HCT116 (cell line): Measurements from ENCODE around the gene CD59. TPM values are rescaled to one million over a fixed set of nuclear protein-coding genes. Genes with fewer than 3 reads are reported as not detected.

Experiments
- ATAC-seq: fragments of 200-7000 bp; cut with Tn5 transposase; 2 replicates; pipeline ENCODE4 v1.9.1; 2020; ENCODE audit warnings: mild to moderate bottlenecking, moderate library complexity
- BruUV-seq: library from RNA; stranded (reverse); fragments of 400-500 nt; replicated peaks from 2 replicates; lab custom pipeline; 2021; lab: Mats Ljungman, UMichigan
- CTCF ChIA-PET: fragments of 300-600 bp; sonication (Branson Sonifier 250); formaldehyde crosslinking; loops from one replicate; lab custom pipeline; 2021; ENCODE audit warnings: antibody characterized with exemption; lab: Charles Lee
- POLR2A ChIA-PET: fragments of 300-600, 350-600 bp; sonication (Branson Sonifier 250); formaldehyde crosslinking; loops from one replicate; lab custom pipeline; 2021; ENCODE audit warnings: antibody characterized with exemption; lab: Charles Lee
- RAD21 ChIA-PET, 2 experiments: fragments of 300-600 bp; sonication (Branson Sonifier 250); formaldehyde crosslinking; loops; one replicate each; lab custom pipeline; 2023; ENCODE audit warnings: low total read pairs in 2 of 2; ENCODE audit not compliant: uncharacterized antibody in 2 of 2, unreplicated experiment in 2 of 2, low non-redundant PET in 1 of 2; lab: Charles Lee
- DNase-seq: peaks from one replicate; pipeline ENCODE4 v3.0.0-alpha.2; 2010; ENCODE audit warnings: low read depth, low spot score
- H2AFZ ChIP-seq: fragments of 200-600 bp; shearing (Covaris generic), sonication (generic); 2 replicates; pipeline ENCODE4 v1.6.1; 2017; ENCODE audit warnings: low read depth, mixed run types, mixed read lengths, antibody characterized with exemption, low read length; ENCODE audit not compliant: poor library complexity, severe bottlenecking
- H3K27ac ChIP-seq: 2 replicates; pipeline ENCODE4 v1.5.1; 2012; ENCODE audit warnings: low read depth, low read length
- H3K27me3 ChIP-seq: fragments of 200-600 bp; sonication (generic); 2 replicates; pipeline ENCODE4 v1.6.1; 2016; ENCODE audit warnings: mixed run types, low read length, mixed read lengths; ENCODE audit not compliant: insufficient read depth
- H3K36me3 ChIP-seq, 2 experiments: fragments of 200-500 bp in 1 of 2; fragments of 200-600 bp in 1 of 2; sonication (Bioruptor generic) in 1 of 2; sonication (generic) in 1 of 2; 2 replicates each; pipeline versions ENCODE4 v1.5.1 to v1.6.1; 2014 to 2016; ENCODE audit warnings: low read length in 2 of 2, inconsistent platforms in 1 of 2, mixed read lengths in 1 of 2, mixed run types in 1 of 2; ENCODE audit not compliant: insufficient read depth in 2 of 2, control insufficient read depth in 1 of 2
- H3K4me1 ChIP-seq, 2 experiments: fragments of 200-600 bp in 1 of 2; sonication (generic) in 1 of 2; 2 replicates each; pipeline versions ENCODE4 v1.5.1 to v1.6.1; 2012 to 2017; ENCODE audit warnings: low read length in 2 of 2, inconsistent platforms in 1 of 2, mild to moderate bottlenecking in 1 of 2, mixed read lengths in 1 of 2, mixed run types in 1 of 2, moderate library complexity in 1 of 2; ENCODE audit not compliant: insufficient read depth in 2 of 2, control insufficient read depth in 1 of 2
- H3K4me2 ChIP-seq: fragments of 200-600 bp; sonication (generic); 2 replicates; pipeline ENCODE4 v1.6.1; 2017; ENCODE audit warnings: mixed run types, low read length, mixed read lengths
- H3K4me3 ChIP-seq, 2 experiments: fragments of 200-600 bp in 1 of 2; sonication (generic) in 1 of 2; replicated peaks in 1 of 2; 2 replicates each; pipeline ENCODE4 v1.5.1; 2011 to 2016; ENCODE audit warnings: low read length in 2 of 2, control low read depth in 1 of 2, low read depth in 1 of 2, mild to moderate bottlenecking in 1 of 2, mixed read lengths in 1 of 2, mixed run types in 1 of 2
- H3K79me2 ChIP-seq: fragments of 200-600 bp; sonication (generic); 2 replicates; pipeline ENCODE4 v1.6.1; 2017; ENCODE audit warnings: mild to moderate bottlenecking, mixed run types, low read length, moderate library complexity, mixed read lengths; ENCODE audit not compliant: insufficient read depth
- H3K9ac ChIP-seq: fragments of 200-600 bp; sonication (generic); 2 replicates; pipeline ENCODE4 v1.6.1; 2016; ENCODE audit warnings: low read length, mixed read lengths
- H3K9me2 ChIP-seq: fragments of 200-600 bp; sonication (generic), shearing (Covaris generic); 2 replicates; pipeline ENCODE4 v1.6.1; 2017; ENCODE audit warnings: mixed run types, mild to moderate bottlenecking, moderate library complexity; ENCODE audit not compliant: insufficient read depth
- H3K9me3 ChIP-seq, 2 experiments: fragments of 200-500 bp in 1 of 2; fragments of 200-600 bp in 1 of 2; sonication (Bioruptor generic) in 1 of 2; sonication (generic) in 1 of 2; 2 replicates each; pipeline ENCODE4 v1.6.1; 2014 to 2017; ENCODE audit warnings: low read length in 2 of 2, mixed read lengths in 2 of 2, inconsistent platforms in 1 of 2, low read depth in 1 of 2, mild to moderate bottlenecking in 1 of 2, mixed run types in 1 of 2, moderate library complexity in 1 of 2; ENCODE audit not compliant: control insufficient read depth in 1 of 2, insufficient read depth in 1 of 2
- H4K20me1 ChIP-seq: fragments of 200-600 bp; sonication (generic), shearing (Covaris generic); 2 replicates; pipeline ENCODE4 v1.6.1; 2017; ENCODE audit warnings: mixed run types, mild to moderate bottlenecking, moderate library complexity; ENCODE audit not compliant: insufficient read depth
- CBX3 ChIP-seq: IDR thresholded peaks from 2 replicates; pipeline ENCODE4 v1.6.1; 2012; ENCODE audit warnings: low read depth
- CEBPB ChIP-seq: IDR thresholded peaks from 2 replicates; pipeline ENCODE4 v1.6.1; 2012; ENCODE audit warnings: low read depth
- EGR1 ChIP-seq: IDR thresholded peaks from 2 replicates; pipeline ENCODE4 v1.6.1; 2012; ENCODE audit warnings: low read depth
- ELF1 ChIP-seq: IDR thresholded peaks from 2 replicates; pipeline ENCODE4 v1.6.1; 2012; ENCODE audit warnings: low read depth, borderline replicate concordance
- EZH2 ChIP-seq: fragments of 200-600 bp; sonication (generic); IDR thresholded peaks from 2 replicates; pipeline ENCODE4 v1.6.1; 2017; ENCODE audit warnings: antibody characterized with exemption, mixed run types
- EZH2phosphoT487 ChIP-seq: fragments of 200-600 bp; IDR thresholded peaks from 2 replicates; pipeline ENCODE4 v1.6.1; 2018; ENCODE audit warnings: antibody characterized with exemption, borderline replicate concordance
- JUND ChIP-seq: IDR thresholded peaks from 2 replicates; pipeline ENCODE4 v1.6.1; 2012
- MAX ChIP-seq: IDR thresholded peaks from 2 replicates; pipeline ENCODE4 v1.6.1; 2012
- POLR2A ChIP-seq: IDR thresholded peaks from 2 replicates; pipeline ENCODE4 v1.7.0; 2011; ENCODE audit warnings: borderline replicate concordance; ENCODE audit not compliant: insufficient read depth, insufficient read length; ENCODE audit errors: extremely low read depth
- RAD21 ChIP-seq: IDR thresholded peaks from 2 replicates; pipeline ENCODE4 v1.6.1; 2012; ENCODE audit warnings: low read depth, mild to moderate bottlenecking
- SIN3A ChIP-seq: IDR thresholded peaks from 2 replicates; pipeline ENCODE4 v1.6.1; 2012; ENCODE audit warnings: low read depth
- SRF ChIP-seq: IDR thresholded peaks from 2 replicates; pipeline ENCODE4 v1.6.1; 2012; ENCODE audit warnings: low read depth
- TCF7L2 ChIP-seq: IDR thresholded peaks from 2 replicates; pipeline ENCODE4 v1.7.0; 2011; ENCODE audit warnings: borderline replicate concordance, inconsistent platforms; ENCODE audit not compliant: insufficient read depth, insufficient read length; ENCODE audit errors: extremely low read depth
- ZFX ChIP-seq: fragments of 450-650 bp; IDR thresholded peaks from 2 replicates; pipeline ENCODE4 v1.6.1; 2017
- intact Hi-C: fragments of 100-400 bp; cut with micrococcal nuclease; formaldehyde crosslinking; loops from 2 replicates; pipeline ENCODE4 v1.10.0; 2022
- total RNA-seq: library from RNA; stranded (reverse); gene quantifications from one replicate; pipeline ENCODE4 v1.2.1, GENCODE V29; 2021; ENCODE audit not compliant: unreplicated experiment
- TF ChIP-seq, protein P1 (sequence below), 3 experiments: fragments of 200-600 bp in 1 of 3; sonication (generic) in 1 of 3; IDR thresholded peaks in 2 of 3; conservative IDR thresholded peaks in 1 of 3; 2 replicates each; pipeline ENCODE4 v1.5.1; 2012 to 2017; ENCODE audit warnings: low read depth in 2 of 3, low read length in 2 of 3, antibody characterized with exemption in 1 of 3, borderline replicate concordance in 1 of 3, control low read depth in 1 of 3, mild to moderate bottlenecking in 1 of 3, mixed read lengths in 1 of 3, mixed run types in 1 of 3, moderate library complexity in 1 of 3; ENCODE audit not compliant: insufficient read depth in 1 of 3
- TF ChIP-seq, protein P2 (sequence below): IDR thresholded peaks from 2 replicates; pipeline ENCODE4 v1.6.1; 2011; ENCODE audit warnings: mild to moderate bottlenecking, low read length, moderate library complexity; ENCODE audit not compliant: insufficient replicate concordance; ENCODE audit errors: extremely low read depth

CD59 gene
- total RNA-seq, 1 experiment from 2014 or later = 122 TPM

DNA sequence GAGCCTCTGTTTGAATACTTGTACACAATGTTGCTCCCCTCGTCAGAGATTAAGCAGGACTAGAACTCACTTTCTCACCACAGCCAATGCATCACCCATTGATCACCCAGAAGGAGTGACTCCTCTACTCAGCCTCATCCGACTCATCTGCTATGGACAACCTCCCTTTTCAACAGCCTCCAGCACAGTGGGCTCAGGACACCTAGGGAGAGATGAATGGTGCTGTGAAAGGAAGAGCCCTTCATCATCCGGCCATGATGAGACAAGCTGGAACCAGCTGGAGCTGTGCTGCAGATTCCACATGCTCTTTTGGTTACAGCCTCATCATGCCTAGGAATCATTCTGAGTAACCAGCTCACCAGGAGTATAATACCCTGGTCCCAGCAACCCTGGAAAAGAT, 51.1 kb downstream of the CD59 start:
- ATAC-seq (no peak), DNase-seq (no peak)
- no peak overlapping the region for H2AFZ ChIP-seq
- no peaks in the 10 kb centered on the region for H3K9me3 ChIP-seq
- H3K4me1 ChIP-seq = peaks cover 4 to 40% of the 10 kb centered on the region in 2 experiments
- H3K9ac ChIP-seq = no peak overlapping the region
- H3K4me2 ChIP-seq = no peak overlapping the region
- BruUV-seq = no TSS peak
- no peak overlapping the region for H3K4me3 ChIP-seq
- intact Hi-C loops = loop anchor here (5.0 to 10.0 kb wide), 2 partner anchors 728 to 970 kb away; no protein-coding TSS in a partner anchor
- RAD21 ChIA-PET = no interaction called here
- H4K20me1 ChIP-seq = no peaks in the 10 kb centered on the region
- H3K36me3 ChIP-seq = no peaks in the 10 kb centered on the region
- CTCF ChIA-PET = interaction anchor here (1.1 to 8.4 kb wide), 3 partner anchors 57 to 520 kb away, joined by 3 to 57 read pairs (median 5); no protein-coding TSS in a partner anchor
- POLR2A ChIA-PET = no interaction called here
- no peaks in the 10 kb centered on the region for H3K79me2 ChIP-seq
- no peak overlapping the region for H3K27ac ChIP-seq
- TF ChIP-seq CBX3 (no peak), RAD21 (no peak), EGR1 (no peak), CEBPB (no peak), JUND (no peak), EZH2 (no peak), MAX (no peak)
- TF ChIP-seq, all 23 proteins: peak for 0
- no peaks in the 10 kb centered on the region for H3K9me2 ChIP-seq
- H3K27me3 ChIP-seq = no peaks in the 10 kb centered on the region

GRCh38 chr11:33684003-33684706, 52.1 kb downstream of the CD59 start:
- H3K9ac ChIP-seq = no peak overlapping the region
- intact Hi-C loops = loop anchor here (10.0 kb wide), 1 partner anchor 969 kb away; no protein-coding TSS in a partner anchor
- no peaks in the 10 kb centered on the region for H4K20me1 ChIP-seq
- no peak overlapping the region for H2AFZ ChIP-seq
- H3K4me1 ChIP-seq = peaks cover 2 to 31% of the 10 kb centered on the region in 2 experiments; a peak in 2 of 4 replicates
- no peaks in the 10 kb centered on the region for H3K27me3 ChIP-seq
- DNase-seq (no peak), ATAC-seq (no peak)
- ChIA-PET POLR2A (interaction anchor here (1.5 kb wide), 1 partner anchor 322 kb away, joined by 3 read pairs; no protein-coding TSS in a partner anchor), RAD21 (interaction anchor here in 1 of 2 experiments (0.8 kb wide), 1 partner anchor 51 kb away, joined by 3 read pairs; no protein-coding TSS in a partner anchor), CTCF (interaction anchor here (2.0 to 2.7 kb wide), 2 partner anchors 58 to 322 kb away, joined by 5 to 10 read pairs; no protein-coding TSS in a partner anchor)
- no peaks in the 10 kb centered on the region for H3K79me2 ChIP-seq
- H3K9me2 ChIP-seq = no peaks in the 10 kb centered on the region
- H3K9me3 ChIP-seq = no peaks in the 10 kb centered on the region
- no peak overlapping the region for H3K4me2 ChIP-seq
- BruUV-seq = no TSS peak
- no peak overlapping the region for H3K27ac ChIP-seq
- H3K4me3 ChIP-seq = no peak overlapping the region
- no peaks in the 10 kb centered on the region for H3K36me3 ChIP-seq
- no peak for TF ChIP-seq SRF
- no peak for TF ChIP-seq EZH2
- no peak for TF ChIP-seq CEBPB
- TF ChIP-seq SIN3A = no peak
- TF ChIP-seq, protein P1, sequence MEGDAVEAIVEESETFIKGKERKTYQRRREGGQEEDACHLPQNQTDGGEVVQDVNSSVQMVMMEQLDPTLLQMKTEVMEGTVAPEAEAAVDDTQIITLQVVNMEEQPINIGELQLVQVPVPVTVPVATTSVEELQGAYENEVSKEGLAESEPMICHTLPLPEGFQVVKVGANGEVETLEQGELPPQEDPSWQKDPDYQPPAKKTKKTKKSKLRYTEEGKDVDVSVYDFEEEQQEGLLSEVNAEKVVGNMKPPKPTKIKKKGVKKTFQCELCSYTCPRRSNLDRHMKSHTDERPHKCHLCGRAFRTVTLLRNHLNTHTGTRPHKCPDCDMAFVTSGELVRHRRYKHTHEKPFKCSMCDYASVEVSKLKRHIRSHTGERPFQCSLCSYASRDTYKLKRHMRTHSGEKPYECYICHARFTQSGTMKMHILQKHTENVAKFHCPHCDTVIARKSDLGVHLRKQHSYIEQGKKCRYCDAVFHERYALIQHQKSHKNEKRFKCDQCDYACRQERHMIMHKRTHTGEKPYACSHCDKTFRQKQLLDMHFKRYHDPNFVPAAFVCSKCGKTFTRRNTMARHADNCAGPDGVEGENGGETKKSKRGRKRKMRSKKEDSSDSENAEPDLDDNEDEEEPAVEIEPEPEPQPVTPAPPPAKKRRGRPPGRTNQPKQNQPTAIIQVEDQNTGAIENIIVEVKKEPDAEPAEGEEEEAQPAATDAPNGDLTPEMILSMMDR (IDR thresholded peaks at IDR 0.05 in 2 of 3, conservative IDR thresholded peaks at IDR 0.05 in 1 of 3; ENCODE audit: borderline replicate concordance in 1 of 3, insufficient read depth in 1 of 3, low read depth in 2 of 3, low read length in 2 of 3) = no peak
- TF ChIP-seq POLR2A = no peak
- no peak for TF ChIP-seq RAD21
- no peak for TF ChIP-seq TCF7L2
- no peak for TF ChIP-seq EZH2phosphoT487
- no peak for TF ChIP-seq JUND
- no peak for TF ChIP-seq ELF1
- TF ChIP-seq ZFX = no peak
- TF ChIP-seq, protein P2, sequence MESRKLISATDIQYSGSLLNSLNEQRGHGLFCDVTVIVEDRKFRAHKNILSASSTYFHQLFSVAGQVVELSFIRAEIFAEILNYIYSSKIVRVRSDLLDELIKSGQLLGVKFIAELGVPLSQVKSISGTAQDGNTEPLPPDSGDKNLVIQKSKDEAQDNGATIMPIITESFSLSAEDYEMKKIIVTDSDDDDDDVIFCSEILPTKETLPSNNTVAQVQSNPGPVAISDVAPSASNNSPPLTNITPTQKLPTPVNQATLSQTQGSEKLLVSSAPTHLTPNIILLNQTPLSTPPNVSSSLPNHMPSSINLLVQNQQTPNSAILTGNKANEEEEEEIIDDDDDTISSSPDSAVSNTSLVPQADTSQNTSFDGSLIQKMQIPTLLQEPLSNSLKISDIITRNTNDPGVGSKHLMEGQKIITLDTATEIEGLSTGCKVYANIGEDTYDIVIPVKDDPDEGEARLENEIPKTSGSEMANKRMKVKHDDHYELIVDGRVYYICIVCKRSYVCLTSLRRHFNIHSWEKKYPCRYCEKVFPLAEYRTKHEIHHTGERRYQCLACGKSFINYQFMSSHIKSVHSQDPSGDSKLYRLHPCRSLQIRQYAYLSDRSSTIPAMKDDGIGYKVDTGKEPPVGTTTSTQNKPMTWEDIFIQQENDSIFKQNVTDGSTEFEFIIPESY = no peak
